Measurements from ENCODE around the gene SMURF2. TPM values are rescaled to one million over a fixed set of nuclear protein-coding genes. Genes with fewer than 3 reads are reported as not detected.
"Not testable (repeated sequence)": the region's sequence is repeated elsewhere in the genome, so short reads cannot be mapped to it uniquely, and the experiment has no call there.

SMURF2 gene
- total RNA-seq, 1 experiment from 2014 or later, result 76.6 TPM

GRCh38 chr17:64580384-64581315 is 81.5 kb downstream of the SMURF2 start:
- no peak for DNase-seq
- Histone ChIP-seq H3K9ac (ENCODE audit: low read length) (no peak overlapping the region), H2AFZ (ENCODE audit: low read length) (no peak overlapping the region), H3K79me2 (ENCODE audit: low read length) (peaks cover 4% of the 10 kb centered on the region; the same call in 1 of the 2 replicates), H3K27ac (ENCODE audit: low read length) (no peak overlapping the region), H3F3A (ENCODE audit: low read length, unreplicated experiment) (peaks cover 21% of the 10 kb centered on the region), H3K36me3 (ENCODE audit: low read depth, low read length) (peaks cover 63% of the 10 kb centered on the region), H3K9me3 (ENCODE audit: low read length) (no peaks in the 10 kb centered on the region), H3K4me3 (ENCODE audit: low read length) (no peak overlapping the region), H4K20me1 (ENCODE audit: low read length) (peaks cover 18% of the 10 kb centered on the region; the same call in 1 of the 2 replicates), H3K27me3 (ENCODE audit: low read length) (no peaks in the 10 kb centered on the region), H3K4me2 (ENCODE audit: low read length) (no peak overlapping the region), H3K9me2 (replicated peaks; ENCODE audit: low read length) (no peaks in the 10 kb centered on the region), H3K4me1 (ENCODE audit: insufficient read depth, low read length) (peaks cover 22% of the 10 kb centered on the region)
- ChIA-PET POLR2A (ENCODE audit: unreplicated experiment) (no interaction called here), CTCF (no interaction called here)
- no peak for TF ChIP-seq EZH2 (IDR thresholded peaks at IDR 0.05; ENCODE audit: low read length, unreplicated experiment)
- TF ChIP-seq EZH2phosphoT487 (IDR thresholded peaks at IDR 0.05; ENCODE audit: borderline replicate concordance, low read length), result no peak
- no peak for TF ChIP-seq CTCF (conservative IDR thresholded peaks at IDR 0.05; ENCODE audit: low read depth, low read length)
- TSS peak; percentile 13 for BruUV-seq (replicated peaks)
- ATAC-seq, result 0 out of 2 replicates have a peak, but pooled peaks have one; percentile 20
- intact Hi-C loops (cut with micrococcal nuclease), result loop anchor here (5.0 kb wide), 1 partner anchor 67 kb away; no protein-coding TSS in a partner anchor

- intact Hi-C loops (cut with micrococcal nuclease), result loop anchor here (5.0 kb wide), 1 partner anchor 67 kb away; no protein-coding TSS in a partner anchor
- no peak overlapping the region for H3K4me3 ChIP-seq (ENCODE audit: low read length)
- peaks cover 14% of the 10 kb centered on the region for H3K4me1 ChIP-seq (ENCODE audit: insufficient read depth, low read length)
- DNase-seq (no peak), ATAC-seq (no peak)
- no peak overlapping the region for H3K27ac ChIP-seq (ENCODE audit: low read length)
- POLR2A ChIA-PET (ENCODE audit: unreplicated experiment), result no interaction called here
- H3K9me2 ChIP-seq (replicated peaks; ENCODE audit: low read length), result no peaks in the 10 kb centered on the region
- H3K9ac ChIP-seq (ENCODE audit: low read length), result no peak overlapping the region
- H3K79me2 ChIP-seq (ENCODE audit: low read length), result peaks cover 4% of the 10 kb centered on the region; the same call in 1 of the 2 replicates
- H3K9me3 ChIP-seq (ENCODE audit: low read length), result no peaks in the 10 kb centered on the region
- H3F3A ChIP-seq (ENCODE audit: low read length, unreplicated experiment), result peaks cover 21% of the 10 kb centered on the region
- H3K27me3 ChIP-seq (ENCODE audit: low read length), result no peaks in the 10 kb centered on the region
- CTCF ChIA-PET, result interaction anchor here (0.5 kb wide), 1 partner anchor 70 kb away, joined by 4 read pairs; no protein-coding TSS in a partner anchor
- no peak overlapping the region for H2AFZ ChIP-seq (ENCODE audit: low read length)
- peaks cover 63% of the 10 kb centered on the region for H3K36me3 ChIP-seq (ENCODE audit: low read depth, low read length)
- no peak overlapping the region for H3K4me2 ChIP-seq (ENCODE audit: low read length)
- H4K20me1 ChIP-seq (ENCODE audit: low read length), result peaks cover 13% of the 10 kb centered on the region; the same call in 1 of the 2 replicates
- no peak for TF ChIP-seq EZH2phosphoT487 (IDR thresholded peaks at IDR 0.05; ENCODE audit: borderline replicate concordance, low read length)
- no peak for TF ChIP-seq EZH2 (IDR thresholded peaks at IDR 0.05; ENCODE audit: low read length, unreplicated experiment)
- no peak for TF ChIP-seq CTCF (conservative IDR thresholded peaks at IDR 0.05; ENCODE audit: low read depth, low read length)
- no TSS peak for BruUV-seq (replicated peaks)
These were observed 82.2 kb downstream of the SMURF2 start for GRCh38 chr17:64579917-64580316.

GRCh38 chr17:64577025-64577424 is 85.1 kb downstream of the SMURF2 start:
- ATAC-seq; H3K9me2 ChIP-seq (replicated peaks; ENCODE audit: low read length); BruUV-seq (replicated peaks); DNase-seq; H2AFZ ChIP-seq (ENCODE audit: low read length); H3K27me3 ChIP-seq (ENCODE audit: low read length); H3K9ac ChIP-seq (ENCODE audit: low read length); H3K79me2 ChIP-seq (ENCODE audit: low read length); POLR2A ChIA-PET (ENCODE audit: unreplicated experiment); intact Hi-C loops (cut with micrococcal nuclease); H3K9me3 ChIP-seq (ENCODE audit: low read length); CTCF ChIA-PET; H3K4me2 ChIP-seq (ENCODE audit: low read length); H3K4me3 ChIP-seq (ENCODE audit: low read length); H3K27ac ChIP-seq (ENCODE audit: low read length): not testable (repeated sequence)
- Histone ChIP-seq H3K36me3 (ENCODE audit: low read depth, low read length) (peaks cover 54% of the 10 kb centered on the region), H4K20me1 (ENCODE audit: low read length) (peaks cover 10% of the 10 kb centered on the region; the same call in 1 of the 2 replicates), H3F3A (ENCODE audit: low read length, unreplicated experiment) (peaks cover 20% of the 10 kb centered on the region), H3K4me1 (ENCODE audit: insufficient read depth, low read length) (peaks cover 24% of the 10 kb centered on the region)
